DMS114 treated with DMSO at 0.1 percent for 48 hours (cell line): ENCODE results near the gene ZNF343.

ENCODE experiments used
- DNase-seq: peaks from one replicate; lab custom pipeline; 2025; ENCODE audit not compliant: unreplicated experiment; lab: John Stamatoyannopoulos, UW

Gene ZNF343

GRCh38 chr20:2473516-2473915, 35.2 kb downstream of the ZNF343 start:
- DNase-seq = no peak

GRCh38 chr20:2470423-2471193, 38.1 kb downstream of the ZNF343 start, which contains the start of gene SNRPB:
SNRPB (minus strand) TSS chr20:2470789; CDS start chr20:2470690, 99 bp downstream.
- peak; percentile 97 for DNase-seq

DNA sequence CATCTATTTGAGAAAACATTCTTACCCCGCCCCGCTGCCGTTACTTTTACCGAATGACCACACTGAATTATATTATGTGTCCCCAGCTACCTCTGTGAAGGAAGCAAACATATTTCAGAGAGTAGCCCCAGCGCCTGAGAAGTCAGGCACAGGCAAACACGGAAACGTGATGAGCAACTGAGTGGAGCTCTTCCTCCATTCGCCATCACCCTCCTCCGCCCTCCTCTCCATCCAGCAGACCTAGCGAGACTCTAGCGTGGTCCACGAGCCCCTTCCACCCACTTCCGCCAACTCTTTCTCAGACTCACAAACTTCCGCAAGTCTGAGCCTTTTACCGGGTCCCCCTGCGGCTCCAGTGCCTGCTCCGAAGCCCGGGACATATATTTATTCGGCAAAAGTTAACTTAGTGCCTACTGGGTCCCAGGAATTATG, 38.7 kb downstream of the ZNF343 start:
- peak; percentile 10 for DNase-seq

GRCh38 chr20:2468581-2469407, 39.9 kb downstream of the ZNF343 start:
- DNase-seq = no peak

- no peak for DNase-seq
These were observed 41.3 kb downstream of the ZNF343 start for GRCh38 chr20:2467412-2467811.

DNA sequence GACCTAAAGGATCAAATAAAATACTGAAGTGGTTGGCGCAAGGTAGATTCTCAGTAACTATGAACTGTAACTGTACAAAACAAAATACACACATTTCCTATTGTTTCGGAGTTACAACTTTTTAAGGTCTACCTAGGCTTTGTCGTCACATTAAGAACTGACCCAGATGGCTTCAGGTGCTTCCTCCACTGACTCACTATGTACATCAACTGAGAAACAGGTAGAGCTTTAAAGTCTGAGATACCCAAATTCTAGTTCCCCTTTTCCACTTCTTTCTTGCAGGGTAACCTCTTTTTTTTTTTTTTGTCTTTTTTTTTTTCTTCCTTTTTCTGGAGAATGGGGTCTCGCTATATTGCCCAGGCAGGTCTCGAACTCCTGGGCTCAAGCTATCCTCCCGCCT, 43.6 kb downstream of the ZNF343 start:
- DNase-seq = no peak

- DNase-seq = no peak
These were observed 44.9 kb downstream of the ZNF343 start for GRCh38 chr20:2463616-2464365.

GRCh38 chr20:2462484-2462883, 46.2 kb downstream of the ZNF343 start:
- DNase-seq = no peak

- DNase-seq = no peak
These were observed 47.8 kb downstream of the ZNF343 start for GRCh38 chr20:2460752-2461424.

GRCh38 chr20:2459981-2460751, 48.5 kb downstream of the ZNF343 start:
- no peak for DNase-seq

DNA sequence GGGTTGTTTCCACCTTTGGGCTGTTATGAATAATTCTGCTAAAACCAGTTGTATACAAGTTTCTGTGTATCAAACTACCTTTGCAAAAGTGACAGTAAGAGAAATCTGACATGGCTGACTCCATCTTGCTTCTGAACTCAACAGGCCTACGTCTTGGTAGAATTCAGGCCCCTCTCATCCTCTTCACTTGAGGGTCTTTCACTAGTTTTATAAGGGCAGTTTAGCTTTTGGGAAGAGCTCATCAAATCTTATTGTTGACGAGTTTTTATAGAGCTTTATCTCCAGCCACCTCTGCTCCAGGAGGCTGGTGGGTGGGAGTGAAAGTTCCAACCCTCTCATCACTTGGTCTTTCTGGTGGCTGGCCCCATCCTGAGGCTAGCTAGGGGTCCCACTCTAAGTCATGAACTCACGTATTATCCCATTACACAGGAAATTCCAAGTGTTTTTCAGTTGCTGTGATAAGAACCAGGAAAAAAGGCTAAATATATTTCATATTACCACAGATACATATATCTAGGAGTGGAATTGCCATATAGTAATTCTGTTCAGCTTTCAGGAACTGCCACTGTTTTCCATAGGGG, 49.7 kb downstream of the ZNF343 start:
- no peak for DNase-seq

DNA sequence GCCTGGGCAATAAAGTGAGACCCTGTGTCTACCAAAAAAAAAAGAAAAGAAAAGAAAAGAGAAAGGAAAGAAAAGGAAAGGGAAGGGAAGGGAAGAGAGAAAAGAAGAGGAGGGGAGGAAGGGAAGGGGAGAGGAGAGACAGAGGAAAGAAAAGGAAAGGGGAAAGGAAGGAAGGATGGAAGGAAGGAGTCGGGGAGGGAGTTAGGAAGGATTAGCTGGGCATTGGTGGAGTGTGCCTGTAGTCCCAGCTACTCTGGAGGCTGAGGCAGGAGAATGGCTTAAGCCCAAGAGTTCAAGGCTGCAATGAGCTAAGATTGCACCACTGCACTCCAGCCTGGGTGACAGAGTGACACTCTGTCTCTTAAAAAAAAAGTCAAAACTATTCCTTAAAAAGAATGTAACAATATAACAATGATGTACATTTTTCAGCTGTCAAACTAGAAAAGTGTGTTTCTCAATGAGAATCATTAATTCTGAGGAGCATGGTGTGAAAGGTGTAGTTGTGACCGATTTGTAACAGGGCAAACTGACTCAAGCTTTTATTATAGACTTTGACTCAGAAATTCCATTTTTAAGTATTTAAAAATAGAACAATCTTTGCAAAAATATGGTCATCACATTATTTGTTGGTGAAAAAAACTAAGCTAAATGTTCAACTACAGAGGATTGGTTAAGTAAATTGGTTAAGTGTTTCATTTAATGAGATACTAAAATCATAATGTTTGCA, 52.8 kb downstream of the ZNF343 start:
- no peak for DNase-seq

- DNase-seq = no peak
These were observed 54.9 kb downstream of the ZNF343 start for GRCh38 chr20:2453792-2454191.

DNA sequence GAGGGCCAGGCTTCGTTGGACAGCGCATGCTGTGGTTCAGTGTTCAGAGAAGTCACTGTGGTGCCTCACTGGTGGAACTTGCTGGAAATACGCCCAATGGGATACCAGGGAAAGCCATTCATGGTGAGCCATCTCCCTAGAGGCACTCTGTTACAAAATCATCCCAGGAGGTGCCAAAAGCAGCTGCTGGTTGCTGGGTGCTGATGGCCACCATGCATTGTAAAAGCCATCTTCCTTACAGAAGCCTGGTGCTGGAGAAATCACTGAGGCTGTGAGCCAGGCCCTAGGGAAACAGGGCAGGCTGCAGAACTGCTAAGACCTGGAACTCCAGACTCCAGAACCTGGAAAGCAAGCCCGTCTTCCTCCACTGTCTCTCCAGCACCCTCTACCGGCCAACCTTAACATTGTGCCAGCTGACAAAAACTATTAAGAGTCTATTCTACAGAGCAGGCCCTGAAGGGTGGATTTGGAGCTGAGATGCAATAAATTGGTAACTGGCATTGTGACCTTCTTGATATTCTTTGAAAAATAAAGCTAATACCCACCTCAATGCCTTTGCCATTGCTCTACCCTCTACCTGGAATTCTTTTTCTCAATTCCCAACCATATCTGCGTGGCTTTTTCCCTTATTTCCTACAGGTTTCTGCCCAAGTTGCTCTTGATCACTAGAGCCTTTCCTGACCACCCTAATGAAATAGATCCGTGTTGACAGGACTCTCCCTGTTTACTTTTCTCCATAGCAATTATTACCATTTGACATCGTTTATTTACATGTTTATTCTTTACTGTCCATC, 56.6 kb downstream of the ZNF343 start:
- peak; percentile 70 for DNase-seq

GRCh38 chr20:2451422-2451821, 57.3 kb downstream of the ZNF343 start:
- DNase-seq = no peak

DNA sequence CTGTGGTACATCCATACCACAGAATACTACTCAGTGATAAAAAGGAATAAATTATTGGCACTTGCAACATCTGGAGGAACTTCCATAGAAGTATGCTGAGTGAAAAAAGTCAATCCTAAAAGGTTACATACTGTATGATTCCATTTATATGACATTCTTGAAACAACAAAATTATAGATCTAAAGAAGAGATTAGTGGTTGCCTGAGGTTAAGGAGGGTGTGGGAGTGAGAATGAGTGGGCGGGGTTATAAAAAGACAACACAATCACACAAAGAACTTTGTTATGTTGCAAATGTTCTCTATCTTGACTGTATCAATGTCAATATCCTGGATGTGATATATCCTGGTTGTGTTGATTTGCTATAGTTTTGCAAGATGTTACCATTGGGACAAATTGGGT, 59.3 kb downstream of the ZNF343 start:
- DNase-seq = no peak

- no peak for DNase-seq
These were observed 61.9 kb downstream of the ZNF343 start for GRCh38 chr20:2446845-2447244.
